Stimulated activated CD8-positive, alpha-beta memory T cell treated with anti-CD3 and anti-CD28 coated beads, Interleukin-4, amount 100 ng/mL, for 4 hours (primary cell): ENCODE measurements around the gene SCP2.

Source experiments
- DNase-seq, 2 donors: peaks; one replicate each; pipeline ENCODE4 v3.0.0-alpha.2; 2020; ENCODE audit warnings: low read depth in 2 of 2, low spot score in 1 of 2

Gene SCP2

GRCh38 chr1:53066488-53066887 is 139.4 kb downstream of the SCP2 start:
- no peak for DNase-seq

DNA sequence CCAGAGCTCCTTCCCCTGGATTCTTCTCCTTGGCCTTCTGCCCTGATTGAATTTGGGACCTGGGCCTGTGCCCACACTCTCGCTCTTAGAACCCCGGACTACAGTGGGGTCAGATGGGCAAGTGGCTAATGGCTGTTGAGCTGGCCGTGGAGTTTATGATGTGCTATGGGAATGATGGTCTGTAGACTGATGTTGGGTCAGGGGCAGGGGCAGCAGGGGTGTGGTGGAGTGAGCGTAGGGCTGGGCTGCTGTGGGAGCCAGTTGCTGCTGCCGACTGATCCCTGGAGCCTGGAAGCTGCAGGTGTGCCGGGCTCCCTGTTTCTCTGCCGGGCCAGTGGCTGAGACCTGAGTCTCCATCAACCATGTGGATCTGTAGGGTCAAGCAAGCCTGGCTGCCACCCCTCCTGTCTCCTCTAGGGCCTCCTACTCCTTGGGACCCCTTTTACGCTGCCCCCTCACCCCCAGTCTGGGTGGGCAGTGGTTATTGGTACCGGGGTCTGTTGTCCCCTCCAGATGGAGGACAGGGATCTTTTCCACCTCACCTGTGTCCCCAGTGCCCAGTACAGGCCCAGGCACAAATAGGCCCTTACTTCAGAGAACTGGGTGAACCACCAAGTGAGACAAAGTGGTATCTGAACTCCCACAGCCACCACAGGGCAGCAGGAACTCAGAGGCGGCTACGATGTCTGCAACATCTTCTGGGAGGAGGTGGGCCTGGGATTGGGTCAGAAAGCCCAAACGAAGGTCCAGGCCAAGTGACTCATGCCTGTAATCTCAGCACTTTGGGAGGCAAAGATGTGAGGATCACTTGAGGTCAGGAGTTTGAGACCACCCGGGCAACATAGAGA is 140.0 kb downstream of the SCP2 start:
- DNase-seq, result no peak

DNA sequence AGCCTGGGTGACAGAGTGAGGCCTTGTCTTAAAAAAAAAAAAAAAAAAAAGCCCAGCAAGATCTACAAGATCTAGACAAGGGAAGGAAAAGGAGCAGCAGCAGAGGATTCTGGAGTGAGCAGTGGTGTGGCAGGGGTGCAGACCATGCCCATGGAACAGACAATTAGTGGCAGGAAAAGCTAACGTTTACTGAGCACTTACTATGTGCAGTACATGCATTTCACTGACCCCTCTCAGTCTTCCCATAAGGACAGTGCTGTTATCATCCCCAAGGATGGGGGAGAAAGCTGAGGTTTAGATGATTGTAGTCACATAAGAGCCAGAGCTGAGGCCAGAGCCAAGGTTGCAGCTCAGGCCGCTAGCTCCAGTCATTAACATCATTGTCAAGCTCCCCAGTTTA is 140.8 kb downstream of the SCP2 start:
- DNase-seq, result no peak

GRCh38 chr1:53068314-53069099 is 141.4 kb downstream of the SCP2 start:
- DNase-seq, result no peak

DNA sequence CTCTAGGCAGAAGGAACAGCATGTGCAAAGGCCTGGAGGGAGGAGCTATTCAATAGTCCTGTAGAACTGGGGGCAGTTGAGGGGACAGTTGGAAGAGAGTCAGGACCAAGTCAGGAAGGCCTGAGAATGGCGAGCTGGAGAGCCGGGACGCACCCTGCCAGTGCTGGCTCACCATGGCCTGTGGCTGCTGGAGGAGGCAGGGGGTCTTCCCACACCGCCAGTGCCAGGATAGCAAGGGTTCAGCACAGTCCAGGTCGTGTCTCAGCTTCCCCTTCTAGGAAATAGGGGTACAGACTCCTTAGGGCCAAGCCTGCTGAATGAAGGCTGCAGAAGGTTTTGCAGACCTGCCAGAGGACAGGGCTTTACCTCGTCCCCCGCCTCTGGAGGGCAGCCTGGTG is 142.2 kb downstream of the SCP2 start:
- DNase-seq, result no peak

GRCh38 chr1:53069663-53070327 is 142.7 kb downstream of the SCP2 start:
- no peak for DNase-seq

DNA sequence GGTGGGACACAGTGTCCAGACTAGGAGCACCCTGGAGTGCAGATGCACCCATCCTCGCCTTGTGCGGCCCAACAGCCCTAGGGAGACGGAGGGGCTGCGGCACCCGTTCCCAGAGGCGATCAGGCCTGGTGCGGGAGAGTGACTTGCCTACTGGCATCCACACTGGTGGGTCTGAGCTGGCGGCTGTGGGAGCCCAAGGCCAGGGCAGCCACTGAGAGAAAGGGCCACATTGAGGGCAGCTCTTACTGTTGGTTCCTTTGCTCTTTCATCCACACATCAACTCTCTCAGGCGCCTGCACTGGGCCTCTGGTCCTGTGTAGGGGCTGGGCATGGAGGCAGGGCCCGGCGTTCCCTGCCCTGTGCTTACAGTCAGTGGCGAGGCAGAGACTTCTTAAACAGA is 143.5 kb downstream of the SCP2 start:
- no peak for DNase-seq

DNA sequence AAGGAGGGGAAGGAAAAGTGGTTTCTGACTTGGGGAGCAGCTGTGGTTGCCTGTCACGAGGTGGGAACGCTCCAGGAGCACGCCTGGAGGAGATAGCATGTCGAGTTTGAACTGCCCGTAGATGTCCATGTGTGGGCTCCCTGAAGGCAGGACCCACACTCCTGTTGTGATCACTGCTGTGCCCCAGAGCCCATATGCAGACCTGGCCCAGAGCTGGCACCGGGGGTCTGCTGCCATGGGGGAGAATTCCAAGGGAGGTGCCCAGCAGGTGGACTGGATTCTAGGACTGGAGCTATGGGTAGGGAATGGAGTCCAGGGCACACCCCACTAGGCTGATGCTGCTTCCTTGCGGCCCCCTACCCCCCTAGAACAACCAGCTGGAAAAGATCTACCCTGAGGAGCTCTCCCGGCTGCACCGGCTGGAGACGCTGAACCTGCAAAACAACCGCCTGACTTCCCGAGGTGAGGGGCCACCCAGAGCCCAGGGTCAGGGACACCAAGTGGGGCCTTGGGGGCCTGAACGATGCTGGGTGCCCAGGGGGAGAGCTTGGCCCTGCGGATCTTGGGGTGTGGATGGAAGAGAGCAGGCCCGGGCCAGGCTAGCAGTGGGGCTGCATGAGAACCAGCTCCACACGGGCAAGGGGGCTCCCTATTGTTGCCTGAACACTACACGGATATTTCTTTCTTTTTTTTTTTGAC is 144.2 kb downstream of the SCP2 start:
- no peak for DNase-seq

- no peak for DNase-seq
Observed at GRCh38 chr1:53071915-53072314, 144.8 kb downstream of the SCP2 start.

GRCh38 chr1:53073287-53073686 is 146.2 kb downstream of the SCP2 start:
- DNase-seq, result no peak

DNA sequence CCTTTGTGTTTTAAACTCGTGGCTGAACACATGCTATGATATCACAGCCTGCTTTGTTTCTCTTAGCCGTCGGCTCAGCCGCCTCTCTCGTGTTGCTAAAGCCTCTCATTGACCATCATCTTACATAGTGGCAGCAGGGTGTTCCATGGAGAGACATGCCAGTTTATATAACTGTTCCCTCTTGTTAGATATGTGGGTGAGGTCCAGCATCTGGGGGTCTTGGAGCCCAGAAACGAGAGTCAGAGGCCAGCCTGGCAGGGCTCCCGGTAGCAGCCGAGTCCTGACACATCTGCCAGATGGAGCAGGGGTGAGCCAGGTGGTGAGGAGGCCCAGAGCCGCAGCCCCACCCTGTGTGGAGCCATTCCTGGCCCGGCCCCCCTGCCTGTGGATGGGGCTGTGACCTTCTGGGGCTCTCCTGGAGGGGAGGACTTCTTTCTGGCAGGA is 146.8 kb downstream of the SCP2 start:
- no peak for DNase-seq

DNA sequence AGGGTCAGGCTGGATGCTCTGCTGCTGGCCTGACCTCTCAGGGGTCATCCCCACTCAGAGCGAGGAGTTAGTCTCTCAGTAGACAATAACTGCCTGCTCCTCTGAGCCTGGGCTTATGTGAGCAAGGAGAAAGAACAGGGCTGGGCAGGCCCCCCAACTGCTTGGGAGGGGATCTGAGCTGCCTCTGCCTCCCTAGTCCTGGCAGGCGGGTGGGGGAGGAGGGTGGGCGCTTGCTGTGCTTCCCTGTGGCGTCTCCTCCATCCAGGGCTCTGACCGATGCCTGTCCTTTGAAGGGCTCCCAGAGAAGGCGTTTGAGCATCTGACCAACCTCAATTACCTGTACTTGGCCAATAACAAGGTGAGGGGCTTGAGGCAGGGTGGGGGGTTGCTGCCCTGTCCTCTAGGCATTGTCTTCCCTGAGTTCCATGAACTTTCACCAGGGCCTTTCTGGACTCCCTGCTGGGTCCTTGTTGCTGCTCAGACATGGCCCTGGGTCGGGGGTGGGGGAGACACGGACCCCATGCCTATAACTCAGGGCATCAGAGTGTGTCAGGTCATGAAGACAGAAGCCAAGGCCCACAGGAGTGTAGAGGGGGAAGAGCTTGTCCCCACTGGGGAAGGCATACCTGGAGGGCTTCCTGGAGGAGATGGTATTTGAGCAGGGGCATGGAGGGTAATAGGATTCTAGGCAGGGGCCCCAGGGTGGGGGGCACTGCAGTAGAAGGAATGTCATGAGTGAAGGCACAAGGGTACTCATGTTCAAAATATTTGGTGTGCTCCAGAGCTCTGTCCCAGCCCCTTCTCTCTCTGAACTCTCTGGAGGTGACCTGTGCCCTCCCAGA is 147.5 kb downstream of the SCP2 start:
- DNase-seq, result no peak

DNA sequence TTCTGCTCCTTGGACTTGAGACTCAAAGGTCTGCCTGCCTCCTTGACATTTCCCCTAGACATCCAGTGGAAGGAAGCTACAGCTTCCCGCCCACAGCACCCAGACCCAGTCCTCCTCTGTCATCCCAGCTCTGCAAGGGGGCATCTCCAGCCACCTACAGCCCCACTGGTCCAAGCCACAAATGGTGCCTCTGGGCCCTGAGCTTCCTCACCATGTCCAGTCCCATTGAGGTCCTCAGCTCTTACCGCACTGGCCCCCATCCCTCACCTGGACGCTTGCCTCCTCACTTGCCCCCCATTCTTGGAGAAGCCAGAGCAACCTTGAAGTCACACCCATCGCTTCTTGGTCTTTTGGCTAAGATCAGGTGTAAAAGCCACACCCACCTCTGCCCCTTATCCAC is 148.1 kb downstream of the SCP2 start:
- DNase-seq, result no peak

- DNase-seq, result no peak
Observed at GRCh38 chr1:53075761-53076163, 148.7 kb downstream of the SCP2 start.

GRCh38 chr1:53076165-53076564 is 149.1 kb downstream of the SCP2 start:
- DNase-seq, result no peak

- no peak for DNase-seq
Observed at GRCh38 chr1:53076721-53077598, 149.9 kb downstream of the SCP2 start.

DNA sequence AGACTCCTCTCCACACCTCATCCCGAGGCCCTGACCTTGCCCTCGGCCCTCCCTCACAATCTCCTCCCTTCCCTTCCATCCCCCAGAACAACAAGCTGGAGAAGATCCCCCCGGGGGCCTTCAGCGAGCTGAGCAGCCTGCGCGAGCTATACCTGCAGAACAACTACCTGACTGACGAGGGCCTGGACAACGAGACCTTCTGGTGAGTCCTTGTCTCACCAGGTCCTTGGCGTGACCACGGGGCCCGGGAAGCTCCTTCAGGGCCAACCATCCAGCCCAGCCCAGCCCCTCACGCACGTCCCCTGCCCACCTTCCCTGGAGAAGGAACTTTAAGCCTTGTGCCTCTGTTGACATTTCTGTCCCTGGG is 150.5 kb downstream of the SCP2 start:
- DNase-seq, result no peak

GRCh38 chr1:53078333-53079101 is 151.4 kb downstream of the SCP2 start:
- DNase-seq, result no peak

DNA sequence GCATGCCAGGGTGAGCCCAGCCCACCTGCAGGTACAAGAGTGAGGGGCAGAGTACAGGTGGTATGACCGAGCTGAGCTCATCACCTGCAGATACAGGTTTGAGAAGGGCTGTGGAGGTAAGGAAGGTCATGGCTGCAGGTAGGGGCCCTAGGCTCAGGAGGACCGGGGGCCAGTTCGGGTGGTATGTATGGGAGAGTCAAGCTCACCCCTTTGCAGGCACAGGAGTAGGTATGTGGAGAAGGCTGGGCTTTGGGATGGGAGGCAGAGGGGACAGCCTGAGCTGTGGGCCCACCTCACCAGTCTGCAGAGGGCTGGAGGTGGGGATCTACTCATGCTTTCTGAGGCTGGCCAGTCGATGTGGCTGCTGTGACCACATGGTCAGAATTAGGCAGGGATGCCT is 152.2 kb downstream of the SCP2 start:
- no peak for DNase-seq
